GM23338 (cell line): Measurements from ENCODE around the gene DRG2. TPM values are rescaled to one million over a fixed set of nuclear protein-coding genes. Genes with fewer than 3 reads are reported as not detected.

Experiments used
- ATAC-seq: fragments of 200-7000 bp; cut with Tn5 transposase; 3 replicates; pipeline ENCODE4 v1.9.1; 2020
- DNase-seq: peaks from one replicate; pipeline ENCODE4 v3.0.0-alpha.2; 2015; ENCODE audit warnings: low spot score
- H2AFZ ChIP-seq: fragments of 200-600 bp; sonication (generic); 2 replicates; pipeline ENCODE4 v1.8.0; 2016; ENCODE audit warnings: antibody characterized with exemption, mild to moderate bottlenecking, moderate library complexity
- H3F3A ChIP-seq: fragments of 200-600 bp; sonication (generic); replicated peaks from 2 replicates; pipeline ENCODE4 v1.8.0; 2017; ENCODE audit warnings: antibody characterized with exemption, mixed run types, low read depth
- H3K27ac ChIP-seq: fragments of 200-600 bp; sonication (generic); 2 replicates; pipeline ENCODE4 v1.6.1; 2016; ENCODE audit warnings: low read depth
- H3K27me3 ChIP-seq: fragments of 200-600 bp; sonication (generic); 2 replicates; pipeline ENCODE4 v1.8.0; 2016; ENCODE audit warnings: mild to moderate bottlenecking, mixed run types, moderate library complexity; ENCODE audit not compliant: insufficient read depth
- H3K36me3 ChIP-seq: fragments of 200-600 bp; sonication (generic); 2 replicates; pipeline ENCODE4 v1.8.0; 2016; ENCODE audit warnings: mild to moderate bottlenecking; ENCODE audit not compliant: insufficient read depth
- H3K4me1 ChIP-seq: fragments of 200-600 bp; sonication (generic); 2 replicates; pipeline ENCODE4 v1.8.0; 2016; ENCODE audit warnings: mild to moderate bottlenecking, moderate library complexity; ENCODE audit not compliant: insufficient read depth
- H3K4me2 ChIP-seq: fragments of 200-600 bp; sonication (generic); 2 replicates; pipeline ENCODE4 v1.7.1; 2017; ENCODE audit warnings: mixed run types
- H3K4me3 ChIP-seq: fragments of 200-600 bp; sonication (generic); 2 replicates; pipeline ENCODE4 v1.6.1; 2016; ENCODE audit warnings: mixed run types
- H3K79me2 ChIP-seq: fragments of 200-600 bp; sonication (generic); replicated peaks from 2 replicates; pipeline ENCODE4 v1.8.0; 2017; ENCODE audit warnings: mild to moderate bottlenecking; ENCODE audit not compliant: insufficient read depth
- H3K9me2 ChIP-seq: fragments of 200-600 bp; sonication (generic); 2 replicates; pipeline ENCODE4 v1.8.0; 2017; ENCODE audit not compliant: insufficient read depth
- H4K20me1 ChIP-seq: fragments of 200-600 bp; sonication (generic); replicated peaks from 2 replicates; pipeline ENCODE4 v1.8.0; 2017; ENCODE audit warnings: mild to moderate bottlenecking; ENCODE audit not compliant: insufficient read depth
- H3K27ac Mint-ChIP-seq: 2 replicates; pipeline ENCODE4 v1.8.0; 2020; ENCODE audit warnings: inconsistent platforms, mild to moderate bottlenecking, moderate library complexity, mixed read lengths
- H3K27me3 Mint-ChIP-seq: 3 replicates; pipeline ENCODE4 v1.8.0; 2022; ENCODE audit warnings: low read depth, mild to moderate bottlenecking, moderate library complexity, mixed read lengths, inconsistent platforms; ENCODE audit not compliant: insufficient read depth, poor library complexity
- H3K36me3 Mint-ChIP-seq: 3 replicates; pipeline ENCODE4 v1.8.0; 2021; ENCODE audit warnings: low read depth, mild to moderate bottlenecking, inconsistent platforms, moderate library complexity, mixed read lengths
- H3K4me1 Mint-ChIP-seq: 3 replicates; pipeline ENCODE4 v1.8.0; 2020; ENCODE audit warnings: mild to moderate bottlenecking, inconsistent platforms, mixed read lengths
- H3K4me3 Mint-ChIP-seq: 3 replicates; pipeline ENCODE4 v1.8.0; 2021; ENCODE audit warnings: moderate library complexity, mild to moderate bottlenecking, inconsistent platforms, mixed read lengths
- H3K9me3 Mint-ChIP-seq: 3 replicates; pipeline ENCODE4 v1.8.0; 2020; ENCODE audit warnings: moderate library complexity, mild to moderate bottlenecking, inconsistent platforms, mixed read lengths
- CREB1 ChIP-seq: fragments of 250-450 bp; sonication (Bioruptor Pico); IDR thresholded peaks from 2 replicates; pipeline ENCODE4 v1.5.0; 2020; ENCODE audit warnings: low read depth, mild to moderate bottlenecking, moderate library complexity
- ETS1 ChIP-seq: IDR thresholded peaks from 2 replicates; pipeline ENCODE4 v1.6.1; 2016; ENCODE audit warnings: antibody characterized with exemption
- EZH2 ChIP-seq: fragments of 200-600 bp; sonication (generic); IDR thresholded peaks from one replicate; pipeline ENCODE4 v1.8.0; 2017; ENCODE audit warnings: antibody characterized with exemption, mild to moderate bottlenecking, low read depth; ENCODE audit not compliant: unreplicated experiment
- EZH2phosphoT487 ChIP-seq: fragments of 200-600 bp; sonication (generic); IDR thresholded peaks from one replicate; pipeline ENCODE4 v1.8.1; 2018; ENCODE audit warnings: antibody characterized with exemption; ENCODE audit not compliant: unreplicated experiment
- JUNB ChIP-seq: IDR thresholded peaks from one replicate; pipeline ENCODE4 v1.6.1; 2016; ENCODE audit warnings: antibody characterized with exemption; ENCODE audit not compliant: unreplicated experiment
- NANOG ChIP-seq: IDR thresholded peaks from 2 replicates; pipeline ENCODE4 v1.6.1; 2016; ENCODE audit warnings: antibody characterized with exemption, borderline replicate concordance
- REST ChIP-seq: IDR thresholded peaks from one replicate; pipeline ENCODE4 v1.6.1; 2018; ENCODE audit warnings: antibody characterized with exemption; ENCODE audit not compliant: unreplicated experiment
- STAT1 ChIP-seq: IDR thresholded peaks from one replicate; pipeline ENCODE4 v1.6.1; 2016; ENCODE audit warnings: antibody characterized with exemption; ENCODE audit not compliant: unreplicated experiment
- ZNF114 ChIP-seq: fragments of 250-450 bp; sonication (Bioruptor Pico); IDR thresholded peaks from 2 replicates; pipeline ENCODE4 v1.5.0; 2020; ENCODE audit warnings: mild to moderate bottlenecking, moderate library complexity
- ZNF331 ChIP-seq: fragments of 250-450 bp; sonication (Bioruptor Pico); IDR thresholded peaks from 2 replicates; pipeline ENCODE4 v1.5.0; 2020; ENCODE audit warnings: low read depth, mild to moderate bottlenecking, moderate library complexity
- ZNF462 ChIP-seq: fragments of 250-450 bp; sonication (Bioruptor Pico); IDR thresholded peaks from 2 replicates; pipeline ENCODE4 v1.5.0; 2020; ENCODE audit warnings: mild to moderate bottlenecking, moderate library complexity
- polyA plus RNA-seq: library from polyadenylated mRNA; unstranded; fragments of >200 nt; fragmentation: Nextera tagmentation; extraction: Ambion mirVana; gene quantifications from 2 replicates; pipeline ENCODE4 v1.2.1, GENCODE V29; 2016
- total RNA-seq: library from RNA; depleted of rRNA; stranded (reverse); fragments of >200 nt; shearing (Covaris generic); gene quantifications from 2 replicates; pipeline ENCODE4 v1.2.3, GENCODE V29; 2014

DRG2 gene
- total and polyA plus RNA-seq, 2 experiments from 2014 or later = 36.2 to 48.0 TPM

DNA sequence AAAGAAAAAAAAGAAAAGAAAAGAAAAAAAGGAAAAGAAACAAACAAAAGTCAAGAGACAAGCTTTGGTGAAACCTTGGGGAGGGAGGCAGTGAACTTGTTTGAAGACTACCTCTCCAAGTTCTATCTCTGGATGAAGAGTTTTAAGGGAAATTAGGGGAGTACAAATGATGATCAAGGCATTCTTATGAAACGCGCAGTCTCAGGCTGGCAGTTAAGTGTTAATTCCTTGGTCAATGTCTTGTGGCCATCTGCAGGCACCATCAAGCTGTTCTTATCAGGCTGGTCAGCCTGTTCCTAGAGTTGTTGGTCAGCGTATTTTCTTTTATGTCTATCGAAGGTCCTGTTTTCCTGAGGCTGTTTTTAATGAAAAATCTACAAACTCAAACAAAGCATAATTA lies 8.2 kb upstream of the DRG2 start:
- Histone ChIP-seq H3K27ac (no peak overlapping the region), H3K27me3 (no peaks in the 10 kb centered on the region), H4K20me1 (no peaks in the 10 kb centered on the region), H3F3A (no peaks in the 10 kb centered on the region), H3K4me1 (no peaks in the 10 kb centered on the region), H2AFZ (0 out of 2 replicates have a peak overlapping the region, but pooled peaks have one; percentile 33), H3K4me2 (no peak overlapping the region), H3K36me3 (no peaks in the 10 kb centered on the region), H3K4me3 (no peak overlapping the region), H3K79me2 (no peaks in the 10 kb centered on the region), H3K9me2 (0 out of 2 replicates have a peak, but pooled peaks cover 4% of the 10 kb centered on the region)
- H3K4me1 Mint-ChIP-seq = no peaks in the 10 kb centered on the region
- ATAC-seq (no peak), DNase-seq (no peak)
- H3K27ac Mint-ChIP-seq = no peak overlapping the region
- peaks cover 8% of the 10 kb centered on the region for H3K27me3 Mint-ChIP-seq
- no peaks in the 10 kb centered on the region for H3K36me3 Mint-ChIP-seq
- H3K4me3 Mint-ChIP-seq = no peak overlapping the region
- H3K9me3 Mint-ChIP-seq = no peaks in the 10 kb centered on the region
- TF ChIP-seq NANOG (no peak), STAT1 (no peak)

GRCh38 chr17:18084256-18084655 lies 3.5 kb upstream of the DRG2 start:
- H2AFZ ChIP-seq = no peak overlapping the region
- peaks cover 8% of the 10 kb centered on the region; the same call in 1 of the 2 replicates for H3F3A ChIP-seq
- Mint-ChIP-seq H3K9me3 (no peaks in the 10 kb centered on the region; the same call in 1 of the 3 replicates), H3K36me3 (no peaks in the 10 kb centered on the region), H3K4me1 (peaks cover 8% of the 10 kb centered on the region; the same call in 2 of the 3 replicates), H3K27me3 (peaks cover 10% of the 10 kb centered on the region), H3K4me3 (no peak overlapping the region), H3K27ac (no peak overlapping the region)
- no peaks in the 10 kb centered on the region for H3K27me3 ChIP-seq
- no peaks in the 10 kb centered on the region for H4K20me1 ChIP-seq
- H3K27ac ChIP-seq = no peak overlapping the region
- peaks cover 8% of the 10 kb centered on the region for H3K4me1 ChIP-seq
- H3K4me2 ChIP-seq = no peak overlapping the region
- no peak overlapping the region for H3K4me3 ChIP-seq
- DNase-seq (no peak), ATAC-seq (no peak)
- 0 out of 2 replicates have a peak, but pooled peaks cover 4% of the 10 kb centered on the region for H3K9me2 ChIP-seq
- H3K36me3 ChIP-seq = no peaks in the 10 kb centered on the region
- H3K79me2 ChIP-seq = peaks cover 13% of the 10 kb centered on the region
- TF ChIP-seq CREB1 (CRISPR knock-in tag) = no peak
- TF ChIP-seq ZNF462 (CRISPR knock-in tag) = no peak
- no peak for TF ChIP-seq ETS1
- TF ChIP-seq JUNB = no peak
- no peak for TF ChIP-seq REST
- TF ChIP-seq EZH2phosphoT487 = no peak
- TF ChIP-seq ZNF114 (CRISPR knock-in tag) = no peak
- TF ChIP-seq ZNF331 (CRISPR knock-in tag) = no peak
- no peak for TF ChIP-seq EZH2
- no peak for TF ChIP-seq STAT1
